ENCODE measurements around the gene CT45A6. TPM values are rescaled to one million over a fixed set of nuclear protein-coding genes. Genes with fewer than 3 reads are reported as not detected.
"Not testable (repeated sequence)": the region's sequence is repeated elsewhere in the genome, so short reads cannot be mapped to it uniquely, and the experiment has no call there.

CT45A6 gene, protein sequence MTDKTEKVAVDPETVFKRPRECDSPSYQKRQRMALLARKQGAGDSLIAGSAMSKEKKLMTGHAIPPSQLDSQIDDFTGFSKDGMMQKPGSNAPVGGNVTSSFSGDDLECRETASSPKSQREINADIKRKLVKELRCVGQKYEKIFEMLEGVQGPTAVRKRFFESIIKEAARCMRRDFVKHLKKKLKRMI
- total RNA-seq (2021) (not detected in 2 replicates), Bru-seq, nascent RNA (not detected), BruChase-seq, experiment 1, labeled RNA remaining after a 2-hour chase (not detected), BruChase-seq, experiment 2, labeled RNA remaining after a 6-hour chase (not detected)
- long read RNA-seq: 0 reads

DNA sequence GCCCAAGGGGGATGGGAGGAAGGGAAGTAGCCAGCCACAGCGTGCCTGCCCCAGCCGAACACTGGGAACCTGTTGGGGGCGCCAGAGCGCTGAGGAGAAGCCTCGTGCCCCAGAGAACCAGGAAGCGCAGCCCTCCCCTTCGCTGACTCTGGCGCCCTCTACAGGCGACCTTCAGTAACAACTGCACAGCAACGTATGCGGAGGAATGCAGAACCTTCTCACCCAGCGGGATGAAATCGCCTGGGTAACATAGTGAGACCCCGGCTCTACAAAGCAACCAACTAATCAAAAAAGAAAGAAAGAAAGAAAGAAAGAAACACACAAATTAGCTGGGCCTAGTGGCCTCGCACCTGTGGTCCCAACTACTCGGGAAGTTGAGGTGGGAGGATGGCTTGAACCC, at the start of gene CT45A6:
Gene CT45A6 (minus strand): TSS at position 101 of the 400 bp plus-strand sequence. CDS start 3,794 bp downstream, outside the sequence.
- intact Hi-C loops (cut with micrococcal nuclease; ENCODE audit: unreplicated experiment); DNase-seq (ENCODE audit: low spot score); CTCF ChIA-PET; POLR2A ChIA-PET (ENCODE audit: low non-redundant PET); H3K27ac ChIP-seq (ENCODE audit: low read depth, low read length, poor library complexity, severe bottlenecking); BruUV-seq (replicated peaks); H3K27me3 ChIP-seq (replicated peaks; ENCODE audit: insufficient read depth, low read depth, low read length, poor library complexity); H3K36me3 ChIP-seq (ENCODE audit: insufficient read depth, low read length, poor library complexity, severe bottlenecking); H3K9me3 ChIP-seq (ENCODE audit: low read depth, low read length, poor library complexity, severe bottlenecking); H3K4me1 ChIP-seq (ENCODE audit: insufficient read depth, low read length, poor library complexity, severe bottlenecking); H3K4me3 ChIP-seq (ENCODE audit: low read depth, low read length, poor library complexity, severe bottlenecking): not testable (repeated sequence)

DNA sequence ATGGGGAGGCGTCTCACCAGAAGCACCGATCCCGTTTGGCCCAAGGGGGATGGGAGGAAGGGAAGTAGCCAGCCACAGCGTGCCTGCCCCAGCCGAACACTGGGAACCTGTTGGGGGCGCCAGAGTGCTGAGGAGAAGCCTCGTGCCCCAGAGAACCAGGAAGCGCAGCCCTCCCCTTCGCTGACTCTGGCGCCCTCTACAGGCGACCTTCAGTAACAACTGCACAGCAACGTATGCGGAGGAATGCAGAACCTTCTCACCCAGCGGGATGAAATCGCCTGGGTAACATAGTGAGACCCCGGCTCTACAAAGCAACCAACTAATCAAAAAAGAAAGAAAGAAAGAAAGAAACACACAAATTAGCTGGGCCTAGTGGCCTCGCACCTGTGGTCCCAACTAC, 34.6 kb upstream of the CT45A6 start, which contains the start of gene CT45A7:
Gene CT45A7 (minus strand): TSS at position 101 of the 400 bp plus-strand sequence. CDS start 3,747 bp downstream, outside the sequence.
- H3K4me3 ChIP-seq (ENCODE audit: low read depth, low read length, poor library complexity, severe bottlenecking); DNase-seq (ENCODE audit: low spot score); H3K9me3 ChIP-seq (ENCODE audit: low read depth, low read length, poor library complexity, severe bottlenecking); intact Hi-C loops (cut with micrococcal nuclease; ENCODE audit: unreplicated experiment); H3K27me3 ChIP-seq (replicated peaks; ENCODE audit: insufficient read depth, low read depth, low read length, poor library complexity); POLR2A ChIA-PET (ENCODE audit: low non-redundant PET); H3K36me3 ChIP-seq (ENCODE audit: insufficient read depth, low read length, poor library complexity, severe bottlenecking); H3K4me1 ChIP-seq (ENCODE audit: insufficient read depth, low read length, poor library complexity, severe bottlenecking); H3K27ac ChIP-seq (ENCODE audit: low read depth, low read length, poor library complexity, severe bottlenecking); BruUV-seq (replicated peaks); CTCF ChIA-PET: not testable (repeated sequence)

DNA sequence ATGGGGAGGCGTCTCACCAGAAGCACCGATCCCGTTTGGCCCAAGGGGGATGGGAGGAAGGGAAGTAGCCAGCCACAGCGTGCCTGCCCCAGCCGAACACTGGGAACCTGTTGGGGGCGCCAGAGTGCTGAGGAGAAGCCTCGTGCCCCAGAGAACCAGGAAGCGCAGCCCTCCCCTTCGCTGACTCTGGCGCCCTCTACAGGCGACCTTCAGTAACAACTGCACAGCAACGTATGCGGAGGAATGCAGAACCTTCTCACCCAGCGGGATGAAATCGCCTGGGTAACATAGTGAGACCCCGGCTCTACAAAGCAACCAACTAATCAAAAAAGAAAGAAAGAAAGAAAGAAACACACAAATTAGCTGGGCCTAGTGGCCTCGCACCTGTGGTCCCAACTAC, 17.3 kb upstream of the CT45A6 start, which contains the start of gene CT45A2:
Gene CT45A2 (minus strand): TSS at position 101 of the 400 bp plus-strand sequence. CDS start 3,747 bp downstream, outside the sequence.
- BruUV-seq (replicated peaks): not testable (repeated sequence)

DNA sequence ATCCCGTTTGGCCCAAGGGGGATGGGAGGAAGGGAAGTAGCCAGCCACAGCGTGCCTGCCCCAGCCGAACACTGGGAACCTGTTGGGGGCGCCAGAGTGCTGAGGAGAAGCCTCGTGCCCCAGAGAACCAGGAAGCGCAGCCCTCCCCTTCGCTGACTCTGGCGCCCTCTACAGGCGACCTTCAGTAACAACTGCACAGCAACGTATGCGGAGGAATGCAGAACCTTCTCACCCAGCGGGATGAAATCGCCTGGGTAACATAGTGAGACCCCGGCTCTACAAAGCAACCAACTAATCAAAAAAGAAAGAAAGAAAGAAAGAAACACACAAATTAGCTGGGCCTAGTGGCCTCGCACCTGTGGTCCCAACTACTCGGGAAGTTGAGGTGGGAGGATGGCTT, 17.2 kb downstream of the CT45A6 start, which contains the start of gene CT45A5:
Gene CT45A5 (minus strand): TSS at position 101 of the 400 bp plus-strand sequence. CDS start 3,774 bp downstream, outside the sequence.
- CTCF ChIA-PET; H3K27me3 ChIP-seq (replicated peaks; ENCODE audit: insufficient read depth, low read depth, low read length, poor library complexity); POLR2A ChIA-PET (ENCODE audit: low non-redundant PET); H3K9me3 ChIP-seq (ENCODE audit: low read depth, low read length, poor library complexity, severe bottlenecking); H3K4me3 ChIP-seq (ENCODE audit: low read depth, low read length, poor library complexity, severe bottlenecking); H3K36me3 ChIP-seq (ENCODE audit: insufficient read depth, low read length, poor library complexity, severe bottlenecking); H3K27ac ChIP-seq (ENCODE audit: low read depth, low read length, poor library complexity, severe bottlenecking); DNase-seq (ENCODE audit: low spot score); BruUV-seq (replicated peaks); intact Hi-C loops (cut with micrococcal nuclease; ENCODE audit: unreplicated experiment); H3K4me1 ChIP-seq (ENCODE audit: insufficient read depth, low read length, poor library complexity, severe bottlenecking): not testable (repeated sequence)

More for the DNA sequence above, 17.3 kb upstream of the CT45A6 start, which contains the start of gene CT45A2:
- H3K4me1 ChIP-seq (ENCODE audit: insufficient read depth, low read length, poor library complexity, severe bottlenecking); intact Hi-C loops (cut with micrococcal nuclease; ENCODE audit: unreplicated experiment); H3K27me3 ChIP-seq (replicated peaks; ENCODE audit: insufficient read depth, low read depth, low read length, poor library complexity); H3K27ac ChIP-seq (ENCODE audit: low read depth, low read length, poor library complexity, severe bottlenecking); H3K9me3 ChIP-seq (ENCODE audit: low read depth, low read length, poor library complexity, severe bottlenecking); DNase-seq (ENCODE audit: low spot score); H3K4me3 ChIP-seq (ENCODE audit: low read depth, low read length, poor library complexity, severe bottlenecking); POLR2A ChIA-PET (ENCODE audit: low non-redundant PET); CTCF ChIA-PET; H3K36me3 ChIP-seq (ENCODE audit: insufficient read depth, low read length, poor library complexity, severe bottlenecking): not testable (repeated sequence)

DNA sequence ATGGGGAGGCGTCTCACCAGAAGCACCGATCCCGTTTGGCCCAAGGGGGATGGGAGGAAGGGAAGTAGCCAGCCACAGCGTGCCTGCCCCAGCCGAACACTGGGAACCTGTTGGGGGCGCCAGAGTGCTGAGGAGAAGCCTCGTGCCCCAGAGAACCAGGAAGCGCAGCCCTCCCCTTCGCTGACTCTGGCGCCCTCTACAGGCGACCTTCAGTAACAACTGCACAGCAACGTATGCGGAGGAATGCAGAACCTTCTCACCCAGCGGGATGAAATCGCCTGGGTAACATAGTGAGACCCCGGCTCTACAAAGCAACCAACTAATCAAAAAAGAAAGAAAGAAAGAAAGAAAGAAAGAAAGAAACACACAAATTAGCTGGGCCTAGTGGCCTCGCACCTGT, 34.5 kb downstream of the CT45A6 start, which contains the start of gene CT45A3:
Gene CT45A3 (minus strand): TSS at position 101 of the 400 bp plus-strand sequence. CDS start 3,747 bp downstream, outside the sequence.
- intact Hi-C loops (cut with micrococcal nuclease; ENCODE audit: unreplicated experiment); BruUV-seq (replicated peaks); POLR2A ChIA-PET (ENCODE audit: low non-redundant PET); H3K27ac ChIP-seq (ENCODE audit: low read depth, low read length, poor library complexity, severe bottlenecking); CTCF ChIA-PET; DNase-seq (ENCODE audit: low spot score); H3K4me3 ChIP-seq (ENCODE audit: low read depth, low read length, poor library complexity, severe bottlenecking); H3K27me3 ChIP-seq (replicated peaks; ENCODE audit: insufficient read depth, low read depth, low read length, poor library complexity); H3K9me3 ChIP-seq (ENCODE audit: low read depth, low read length, poor library complexity, severe bottlenecking); H3K4me1 ChIP-seq (ENCODE audit: insufficient read depth, low read length, poor library complexity, severe bottlenecking); H3K36me3 ChIP-seq (ENCODE audit: insufficient read depth, low read length, poor library complexity, severe bottlenecking): not testable (repeated sequence)

DNA sequence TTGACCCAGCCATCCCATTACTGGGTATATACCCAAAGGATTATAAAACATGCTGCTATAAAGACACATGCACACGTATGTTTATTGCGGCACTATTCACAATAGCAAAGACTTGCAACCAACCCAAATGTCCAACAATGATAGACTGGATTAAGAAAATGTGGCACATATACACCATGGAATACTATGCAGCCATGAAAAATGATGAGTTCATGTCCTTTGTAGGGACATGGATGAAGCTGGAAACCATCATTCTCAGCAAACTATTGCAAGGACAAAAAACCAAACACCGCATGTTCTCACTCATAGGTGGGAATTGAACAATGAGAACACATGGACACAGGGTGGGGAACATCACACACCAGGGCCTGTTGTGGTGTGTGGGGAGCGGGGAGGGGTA, 57.8 kb downstream of the CT45A6 start:
- H3K27me3 ChIP-seq (replicated peaks; ENCODE audit: insufficient read depth, low read depth, low read length, poor library complexity); intact Hi-C loops (cut with micrococcal nuclease; ENCODE audit: unreplicated experiment); POLR2A ChIA-PET (ENCODE audit: low non-redundant PET); H3K36me3 ChIP-seq (ENCODE audit: insufficient read depth, low read length, poor library complexity, severe bottlenecking); H3K9me3 ChIP-seq (ENCODE audit: low read depth, low read length, poor library complexity, severe bottlenecking); H3K4me1 ChIP-seq (ENCODE audit: insufficient read depth, low read length, poor library complexity, severe bottlenecking); BruUV-seq (replicated peaks); DNase-seq (ENCODE audit: low spot score); H3K27ac ChIP-seq (ENCODE audit: low read depth, low read length, poor library complexity, severe bottlenecking); H3K4me3 ChIP-seq (ENCODE audit: low read depth, low read length, poor library complexity, severe bottlenecking); CTCF ChIA-PET: not testable (repeated sequence)
